Kidney epithelial cell (primary cell): ENCODE measurements around the gene RWDD1. TPM values are rescaled to one million over a fixed set of nuclear protein-coding genes. Genes with fewer than 3 reads are reported as not detected.
A peak's percentile ranks its signal among the peaks of the same experiment; 100 is the strongest.

Experiments used
- DNase-seq: peaks from one replicate; pipeline ENCODE4 v3.0.0-alpha.2; 2010; ENCODE audit warnings: low read depth
- H3K27me3 ChIP-seq: 2 replicates; pipeline ENCODE4 v1.6.0; 2011; ENCODE audit warnings: low read length; ENCODE audit not compliant: control insufficient read depth, insufficient read depth
- H3K36me3 ChIP-seq: 2 replicates; pipeline ENCODE4 v1.5.1; 2011; ENCODE audit warnings: low read length; ENCODE audit not compliant: control insufficient read depth, insufficient read depth
- H3K4me3 ChIP-seq: 2 replicates; pipeline ENCODE4 v1.5.1; 2011; ENCODE audit warnings: low read depth, mild to moderate bottlenecking, control low read depth, low read length
- CTCF ChIP-seq: IDR thresholded peaks from 2 replicates; pipeline ENCODE4 v1.5.1; 2011; ENCODE audit warnings: mild to moderate bottlenecking, moderate library complexity, low read length, control low read depth, inconsistent platforms; ENCODE audit not compliant: insufficient read depth, poor library complexity, severe bottlenecking
- total RNA-seq: library from RNA; depleted of rRNA; stranded (reverse); fragments of >200 nt; gene quantifications from 2 replicates; pipeline ENCODE4 v1.2.3, GENCODE V29; 2015

The RWDD1 gene
- total RNA-seq, 1 donor from 2014 or later = 38.6 TPM

DNA sequence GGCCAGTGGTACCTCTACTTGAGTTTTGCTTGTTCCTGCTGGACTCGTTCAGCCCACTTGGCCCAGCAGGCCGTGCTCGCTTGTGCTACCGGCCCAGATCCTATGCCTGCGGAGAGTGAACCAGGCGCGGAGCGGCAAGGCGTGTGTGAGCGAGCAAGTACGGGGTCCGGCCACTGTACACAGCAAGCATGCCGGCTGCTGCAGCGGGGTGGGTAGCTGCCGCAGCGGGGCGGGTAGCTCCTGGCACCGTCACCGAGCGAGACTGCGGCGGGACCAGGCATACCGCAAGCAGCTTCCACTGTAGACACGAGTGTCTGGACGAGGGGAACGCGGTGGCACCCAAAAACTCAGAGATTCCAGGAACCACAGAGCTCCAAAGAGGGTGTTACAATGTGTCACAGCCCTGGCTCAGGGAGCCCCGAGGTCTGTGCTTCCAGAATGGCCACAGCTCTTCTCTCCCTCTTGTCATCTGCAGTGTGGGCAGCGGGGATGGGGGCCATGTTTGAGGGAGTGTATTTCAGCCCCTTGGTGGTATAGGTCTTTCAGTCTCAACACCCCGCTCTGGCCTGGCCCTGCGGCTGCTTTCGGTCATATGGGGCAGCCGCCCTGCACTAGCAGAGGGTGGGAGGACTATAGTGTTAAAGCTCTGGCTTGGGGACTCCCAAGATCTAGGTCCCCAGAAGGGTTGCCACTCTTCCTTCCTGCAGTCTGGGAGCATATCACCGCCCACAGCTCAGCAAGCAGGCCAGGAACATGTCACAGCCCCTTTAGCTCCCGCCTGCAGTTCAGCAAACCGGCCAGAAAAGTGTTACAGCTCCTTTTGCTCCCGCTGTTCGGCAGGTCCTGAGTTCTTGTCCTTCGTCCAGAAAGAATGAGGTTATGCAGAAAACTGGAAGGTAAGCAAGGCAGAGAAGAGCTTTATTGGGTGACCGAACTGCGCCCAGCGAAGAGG, 6.1 kb upstream of the RWDD1 start:
- peaks cover 2% of the 10 kb centered on the region for H3K27me3 ChIP-seq
- peak overlapping the region; percentile 30 for H3K4me3 ChIP-seq
- DNase-seq = no peak
- no peak for TF ChIP-seq CTCF
- no peaks in the 10 kb centered on the region for H3K36me3 ChIP-seq

- no peak for TF ChIP-seq CTCF
- H3K27me3 ChIP-seq = peaks cover 2% of the 10 kb centered on the region
- H3K36me3 ChIP-seq = no peaks in the 10 kb centered on the region
- no peak for DNase-seq
- H3K4me3 ChIP-seq = no peak overlapping the region
Observed at GRCh38 chr6:116568111-116568510, 3.2 kb upstream of the RWDD1 start.

DNA sequence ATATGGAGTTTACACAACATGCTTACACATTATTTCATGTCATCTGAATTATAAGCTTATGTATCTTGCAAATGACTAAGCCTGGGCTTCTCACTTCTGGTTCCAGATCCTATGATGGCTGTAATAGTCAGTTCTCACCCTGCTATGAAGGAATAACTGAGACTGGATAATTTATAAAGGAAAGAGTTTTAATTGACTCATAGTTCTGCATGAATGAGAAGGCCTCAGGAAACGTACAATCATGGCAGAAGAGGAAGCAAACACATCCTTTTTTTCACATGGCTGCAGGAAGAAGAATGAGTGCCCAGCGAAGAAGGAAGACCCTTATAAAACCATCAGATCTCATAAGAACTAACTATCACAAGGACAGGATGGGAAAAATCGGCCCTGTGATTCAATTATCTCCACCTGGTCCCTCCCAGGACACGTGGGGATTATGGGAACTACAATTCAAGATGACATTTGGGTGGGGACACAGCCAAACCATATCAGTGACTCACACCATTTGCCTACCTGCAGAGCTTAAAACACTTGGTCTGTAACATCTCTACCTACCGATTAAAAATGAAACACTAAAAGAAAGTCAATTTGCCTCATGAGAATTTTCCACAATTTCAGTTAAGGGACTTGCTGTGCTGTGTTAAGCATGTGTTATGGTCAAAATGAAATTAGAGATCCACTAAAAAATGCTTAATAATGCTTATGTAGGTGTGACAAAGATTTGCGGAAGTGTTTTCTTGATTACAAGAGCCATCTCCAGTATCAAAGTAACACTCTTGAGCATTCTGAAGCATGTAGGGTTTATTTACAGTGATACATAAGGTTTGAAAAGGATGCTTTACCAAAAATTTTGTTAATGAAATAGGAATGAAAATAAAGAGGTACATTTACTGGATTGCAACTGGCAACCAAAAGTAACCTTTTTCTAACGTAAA, 2.2 kb upstream of the RWDD1 start:
- no peak for DNase-seq
- Histone ChIP-seq H3K27me3 (peaks cover 2% of the 10 kb centered on the region), H3K36me3 (no peaks in the 10 kb centered on the region), H3K4me3 (no peak overlapping the region)
- no peak for TF ChIP-seq CTCF

- no peak for TF ChIP-seq CTCF
- DNase-seq = no peak
- H3K36me3 ChIP-seq = no peaks in the 10 kb centered on the region
- H3K27me3 ChIP-seq = no peaks in the 10 kb centered on the region
- H3K4me3 ChIP-seq = peak overlapping the region; percentile 99
Observed at GRCh38 chr6:116571683-116572000, 338 bp downstream of the RWDD1 start.

- no peak for TF ChIP-seq CTCF
- H3K4me3 ChIP-seq = peak overlapping the region; percentile 99
- H3K36me3 ChIP-seq = no peaks in the 10 kb centered on the region
- H3K27me3 ChIP-seq = no peaks in the 10 kb centered on the region
- DNase-seq = no peak
Observed at GRCh38 chr6:116572162-116572561, 858 bp downstream of the RWDD1 start.
